ENCODE measurements around the gene MEDAG.

Gene MEDAG

GRCh38 chr13:30872685-30873461 lies 33.2 kb upstream of the MEDAG start:
- peak; percentile 85 for DNase-seq (ENCODE audit: low spot score)
- H3K4me3 ChIP-seq = no peak overlapping the region
- peak overlapping the region; percentile 72 to 94 for H3K27ac ChIP-seq
- TF ChIP-seq, protein P1, sequence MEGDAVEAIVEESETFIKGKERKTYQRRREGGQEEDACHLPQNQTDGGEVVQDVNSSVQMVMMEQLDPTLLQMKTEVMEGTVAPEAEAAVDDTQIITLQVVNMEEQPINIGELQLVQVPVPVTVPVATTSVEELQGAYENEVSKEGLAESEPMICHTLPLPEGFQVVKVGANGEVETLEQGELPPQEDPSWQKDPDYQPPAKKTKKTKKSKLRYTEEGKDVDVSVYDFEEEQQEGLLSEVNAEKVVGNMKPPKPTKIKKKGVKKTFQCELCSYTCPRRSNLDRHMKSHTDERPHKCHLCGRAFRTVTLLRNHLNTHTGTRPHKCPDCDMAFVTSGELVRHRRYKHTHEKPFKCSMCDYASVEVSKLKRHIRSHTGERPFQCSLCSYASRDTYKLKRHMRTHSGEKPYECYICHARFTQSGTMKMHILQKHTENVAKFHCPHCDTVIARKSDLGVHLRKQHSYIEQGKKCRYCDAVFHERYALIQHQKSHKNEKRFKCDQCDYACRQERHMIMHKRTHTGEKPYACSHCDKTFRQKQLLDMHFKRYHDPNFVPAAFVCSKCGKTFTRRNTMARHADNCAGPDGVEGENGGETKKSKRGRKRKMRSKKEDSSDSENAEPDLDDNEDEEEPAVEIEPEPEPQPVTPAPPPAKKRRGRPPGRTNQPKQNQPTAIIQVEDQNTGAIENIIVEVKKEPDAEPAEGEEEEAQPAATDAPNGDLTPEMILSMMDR (IDR thresholded peaks at IDR 0.05) = no peak

DNA sequence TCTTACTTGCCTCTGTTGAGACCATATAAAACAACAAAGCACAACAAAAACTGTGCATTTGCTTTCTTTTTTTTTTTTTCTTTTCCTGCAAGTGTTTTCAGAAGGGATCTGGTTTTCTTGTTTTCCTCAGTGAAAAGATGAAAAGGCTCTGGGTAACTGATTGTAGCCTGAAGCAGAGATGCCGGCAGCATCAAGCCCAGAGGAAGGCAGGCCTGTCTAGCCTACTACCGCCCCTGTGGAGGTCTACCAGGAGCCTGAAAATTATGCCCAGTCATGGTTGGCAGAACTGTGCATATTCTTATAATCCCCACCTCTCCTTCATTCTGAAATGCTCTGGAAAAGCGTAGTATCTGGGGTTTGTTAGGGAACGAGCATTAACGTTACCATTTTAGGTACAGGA lies 32.6 kb upstream of the MEDAG start:
- TF ChIP-seq, protein P1 (IDR thresholded peaks at IDR 0.05) = no peak
- Histone ChIP-seq H3K27ac (peak overlapping the region in 1 of 2 donors; percentile 49), H3K4me3 (no peak overlapping the region)
- DNase-seq (ENCODE audit: low spot score) = peak; percentile 62

- DNase-seq (ENCODE audit: low spot score) = peak; percentile 53
- TF ChIP-seq, protein P1 (IDR thresholded peaks at IDR 0.05) = no peak
- Histone ChIP-seq H3K4me3 (no peak overlapping the region), H3K27ac (peak overlapping the region in 1 of 2 donors; percentile 49)
Observed at GRCh38 chr13:30874111-30874510, 32.0 kb upstream of the MEDAG start.

DNA sequence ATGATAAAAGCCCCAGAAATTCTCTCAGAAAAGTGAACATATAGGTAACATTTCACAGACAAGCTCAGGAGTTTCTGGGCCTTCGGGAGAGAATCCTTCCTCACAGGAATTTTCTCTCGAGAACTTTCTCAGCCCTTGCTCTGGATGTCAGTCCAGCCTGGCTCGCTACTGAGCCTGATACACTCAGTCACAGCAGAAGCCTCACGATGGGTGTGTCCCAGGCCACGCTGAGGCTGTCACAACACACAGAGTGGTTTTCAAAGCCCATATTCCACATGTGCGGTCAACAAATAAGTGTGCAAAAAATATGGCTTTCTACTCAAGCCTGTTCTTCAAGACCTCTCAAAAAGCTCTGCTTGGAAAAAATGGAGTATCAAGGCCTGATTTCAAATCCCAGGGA lies 31.5 kb upstream of the MEDAG start:
- TF ChIP-seq, protein P1 (IDR thresholded peaks at IDR 0.05) = no peak
- Histone ChIP-seq H3K4me3 (no peak overlapping the region), H3K27ac (no peak overlapping the region)
- DNase-seq (ENCODE audit: low spot score) = no peak

GRCh38 chr13:30877335-30877734 lies 28.7 kb upstream of the MEDAG start:
- TF ChIP-seq, protein P1 (IDR thresholded peaks at IDR 0.05) = no peak
- Histone ChIP-seq H3K27ac (peak overlapping the region; percentile 46 to 52), H3K4me3 (no peak overlapping the region)
- peak; percentile 31 for DNase-seq (ENCODE audit: low spot score)

DNA sequence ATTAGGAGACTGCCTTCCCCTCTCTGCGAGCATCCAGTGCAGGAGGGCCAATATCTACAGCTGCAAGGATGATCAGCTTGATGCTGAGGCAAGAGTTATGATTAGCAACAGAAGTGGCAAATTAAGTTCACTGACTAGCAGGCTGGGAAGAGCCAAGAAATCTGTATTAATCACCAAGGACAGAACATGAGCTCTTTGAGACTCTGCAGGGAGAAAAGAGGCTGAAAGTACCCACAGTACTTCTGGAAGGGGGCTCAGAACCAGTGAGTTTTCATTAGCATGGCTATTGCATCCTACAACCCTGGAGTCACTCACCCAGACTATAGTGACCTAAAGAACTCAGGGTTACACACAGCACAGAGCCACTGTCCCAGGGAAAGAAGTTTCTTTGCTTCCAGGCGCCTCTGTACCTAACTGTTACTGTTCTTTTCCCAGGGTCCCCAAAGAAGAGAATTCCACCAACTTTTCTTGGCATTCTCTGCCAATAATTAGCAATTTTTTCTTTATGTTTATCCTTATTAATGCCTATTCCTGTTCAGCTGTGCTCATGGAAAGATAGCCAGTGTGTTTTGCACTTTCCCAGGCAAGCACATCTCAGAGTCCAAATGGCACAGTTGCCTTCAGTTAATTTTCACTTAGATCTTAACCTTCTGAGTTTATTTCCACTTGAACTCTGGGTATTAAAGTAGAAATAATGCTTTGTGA lies 25.8 kb upstream of the MEDAG start:
- Histone ChIP-seq H3K27ac (peak overlapping the region; percentile 88 to 89), H3K4me3 (peak overlapping the region; percentile 12)
- TF ChIP-seq, protein P1 (IDR thresholded peaks at IDR 0.05) = no peak
- DNase-seq (ENCODE audit: low spot score) = peak; percentile 53

DNA sequence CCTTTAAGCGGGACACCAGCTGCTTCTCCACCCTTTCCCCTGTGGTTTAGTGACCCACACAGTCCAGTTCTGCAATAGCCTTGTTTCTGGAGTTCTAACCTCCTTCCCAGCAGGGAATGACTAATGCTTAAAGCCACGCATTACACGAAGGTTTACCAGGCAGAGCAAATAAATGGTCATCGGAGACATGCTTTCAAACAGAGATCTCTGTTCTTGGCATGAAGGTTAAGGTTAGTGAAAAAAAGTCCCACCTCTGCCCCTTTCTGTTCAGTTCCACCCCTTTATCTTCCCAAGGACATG lies 25.3 kb upstream of the MEDAG start:
- peak; percentile 86 for DNase-seq (ENCODE audit: low spot score)

More for the DNA sequence above, 25.3 kb upstream of the MEDAG start:
- peak overlapping the region; percentile 12 for H3K4me3 ChIP-seq
- TF ChIP-seq, protein P1 (IDR thresholded peaks at IDR 0.05) = no peak
- H3K27ac ChIP-seq = peak overlapping the region; percentile 88 to 89
